OCI-LY3 (cell line): ENCODE data around the gene CUL2.

Experiments
- CTCF ChIP-seq: fragments of 200-600, 300-600 bp; sonication (generic); IDR thresholded peaks from 2 replicates; pipeline ENCODE4 v1.5.1; 2014; ENCODE audit warnings: antibody characterized with exemption, low read length, low read depth
- EZH2phosphoT487 ChIP-seq: fragments of 200-600 bp; shearing (Covaris generic); IDR thresholded peaks from 2 replicates; pipeline ENCODE4 v1.6.1; 2018; ENCODE audit warnings: antibody characterized with exemption, mixed run types, low read depth

GRCh38 chr10:34978080-34978479, 112.1 kb downstream of the CUL2 start:
- TF ChIP-seq CTCF = no peak
- TF ChIP-seq EZH2phosphoT487 = no peak
